ENCODE measurements around the gene TNFRSF14.
"Not testable (repeated sequence)": the region's sequence is repeated elsewhere in the genome, so short reads cannot be mapped to it uniquely, and the experiment has no call there.

The TNFRSF14 gene

GRCh38 chr1:2549367-2550029, 6.7 kb upstream of the TNFRSF14 start:
- not testable (repeated sequence) for H3K27me3 Mint-ChIP-seq, H3K36me3 Mint-ChIP-seq, H3K4me3 Mint-ChIP-seq, H3K9me3 Mint-ChIP-seq, DNase-seq
- CTCF ChIA-PET: interaction anchor here (1.0 to 3.1 kb wide), 4 partner anchors 13 to 251 kb away, joined by 3 to 14 read pairs (median 4); partner anchors contain the start of gene TTC34
- Mint-ChIP-seq H3K4me1 (peaks cover 38% of the 10 kb centered on the region), H3K27ac (peak overlapping the region; percentile 97)

- H3K36me3 Mint-ChIP-seq, CTCF ChIA-PET, H3K4me3 Mint-ChIP-seq, H3K27ac Mint-ChIP-seq, H3K9me3 Mint-ChIP-seq, DNase-seq, H3K27me3 Mint-ChIP-seq: not testable (repeated sequence)
- H3K4me1 Mint-ChIP-seq: peaks cover 46% of the 10 kb centered on the region
Measured at GRCh38 chr1:2550309-2550861, 5.8 kb upstream of the TNFRSF14 start.

DNA sequence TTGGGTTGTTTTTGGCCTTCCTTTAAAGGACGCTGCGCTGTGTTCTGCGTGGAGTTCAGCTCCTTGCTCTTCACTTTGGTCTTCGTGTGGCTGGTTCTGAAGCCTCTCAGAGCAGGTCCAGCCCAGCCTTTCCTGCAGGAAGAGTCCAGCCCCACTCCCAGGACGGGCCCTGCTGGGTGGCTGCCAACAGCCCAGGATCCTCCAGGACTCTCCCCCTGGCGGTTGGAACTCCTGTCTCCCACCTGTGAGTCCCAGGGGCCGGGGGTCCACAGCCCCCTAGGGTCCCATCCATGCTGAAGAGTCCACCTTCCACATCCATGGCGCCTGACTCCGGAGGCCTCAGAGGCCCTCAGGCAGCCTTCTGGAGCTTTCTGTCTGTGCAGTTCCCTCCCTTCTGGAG, 4.6 kb upstream of the TNFRSF14 start:
- CTCF ChIA-PET, DNase-seq, H3K27me3 Mint-ChIP-seq, H3K36me3 Mint-ChIP-seq, H3K9me3 Mint-ChIP-seq, H3K4me3 Mint-ChIP-seq: not testable (repeated sequence)
- Mint-ChIP-seq H3K4me1 (peaks cover 54% of the 10 kb centered on the region), H3K27ac (peak overlapping the region; percentile 84)

DNA sequence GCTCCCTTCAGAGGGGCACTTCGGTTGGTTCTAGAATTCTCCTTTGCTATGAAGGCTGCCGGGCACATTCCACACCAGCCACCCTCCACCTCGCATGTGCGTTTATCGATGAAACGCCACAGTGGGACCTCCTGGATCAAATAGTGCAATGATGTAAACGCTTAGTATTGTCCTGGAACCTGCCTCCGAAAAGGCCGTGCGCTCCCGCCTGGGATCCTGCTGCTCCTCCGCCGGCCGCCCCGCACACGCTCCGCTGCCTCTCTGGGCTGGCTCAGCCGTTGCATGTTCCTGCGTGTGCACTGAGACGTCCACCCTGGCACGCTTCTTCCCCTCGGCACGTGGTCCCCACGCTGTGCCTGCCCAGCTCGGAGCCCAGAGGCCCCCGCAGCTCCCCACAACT, 4.0 kb upstream of the TNFRSF14 start:
- Mint-ChIP-seq H3K27ac (no peak overlapping the region), H3K4me1 (peaks cover 53% of the 10 kb centered on the region), H3K36me3 (peaks cover 7% of the 10 kb centered on the region), H3K4me3 (no peak overlapping the region), H3K27me3 (no peaks in the 10 kb centered on the region), H3K9me3 (no peaks in the 10 kb centered on the region)
- no peak for DNase-seq
- CTCF ChIA-PET: no interaction called here

DNA sequence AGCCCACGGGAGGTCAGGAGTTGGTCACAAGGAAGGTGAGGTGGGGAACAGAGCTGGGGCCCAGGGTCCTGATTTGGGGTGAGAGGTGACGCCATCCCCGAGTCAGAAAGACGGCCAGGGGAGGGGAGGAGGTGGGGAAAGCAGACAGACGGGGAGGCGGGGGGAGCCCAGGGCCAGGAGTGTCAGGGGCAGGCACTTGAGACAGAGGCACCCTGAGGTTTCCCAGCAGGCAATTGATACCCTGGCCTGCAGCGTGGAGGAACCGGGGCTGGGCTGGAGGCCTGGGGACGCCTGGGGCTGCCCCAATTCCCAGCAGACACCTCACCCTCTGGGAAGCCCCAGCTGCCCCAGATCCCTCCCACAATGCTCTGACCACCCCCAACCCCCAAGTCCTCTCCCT, 3.1 kb upstream of the TNFRSF14 start:
- H3K27me3 Mint-ChIP-seq, DNase-seq, H3K4me3 Mint-ChIP-seq, H3K27ac Mint-ChIP-seq, H3K9me3 Mint-ChIP-seq, CTCF ChIA-PET: not testable (repeated sequence)
- Mint-ChIP-seq H3K36me3 (peaks cover 12% of the 10 kb centered on the region), H3K4me1 (peaks cover 57% of the 10 kb centered on the region)

DNA sequence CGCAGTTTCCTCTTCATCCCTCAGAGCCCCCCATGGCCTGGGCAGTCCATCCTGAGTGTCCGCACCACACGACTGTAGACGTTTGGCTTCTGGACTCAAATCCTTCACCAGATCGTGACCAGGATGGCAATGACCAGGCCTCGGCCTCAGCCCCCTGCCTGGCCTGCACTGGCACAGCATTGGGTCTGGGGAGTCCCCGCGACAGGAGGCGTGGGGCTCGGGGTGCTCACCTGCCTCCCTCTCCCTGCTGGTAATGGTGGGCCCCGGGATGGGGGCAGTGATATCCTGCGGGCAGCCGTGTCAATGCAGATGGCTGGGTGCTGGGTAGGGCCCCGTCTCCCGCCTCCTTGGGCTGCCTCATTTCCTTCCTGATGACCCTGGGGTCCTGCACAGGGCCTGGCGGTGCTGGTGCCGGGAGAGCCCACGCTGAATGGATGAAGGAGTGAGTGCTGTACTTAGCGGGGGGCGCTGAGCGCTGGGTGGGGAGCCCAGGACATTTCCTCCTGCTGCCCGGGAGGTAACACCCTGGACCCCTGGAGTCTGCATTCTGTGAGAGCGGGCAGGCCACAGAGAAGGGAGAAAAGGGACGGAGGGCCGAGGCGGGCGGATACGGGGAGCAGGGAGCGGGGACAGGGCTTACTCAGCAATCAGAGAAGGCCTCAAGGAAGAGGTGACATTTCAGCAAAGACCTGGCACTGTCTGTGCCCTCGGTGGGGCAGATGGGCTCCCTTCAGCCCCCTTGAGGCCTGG, 2.1 kb upstream of the TNFRSF14 start:
- Mint-ChIP-seq H3K36me3 (peaks cover 16% of the 10 kb centered on the region), H3K9me3 (no peaks in the 10 kb centered on the region), H3K27me3 (no peaks in the 10 kb centered on the region), H3K4me1 (peaks cover 58% of the 10 kb centered on the region), H3K4me3 (peak overlapping the region; percentile 98), H3K27ac (peak overlapping the region; percentile 99)
- CTCF ChIA-PET: interaction anchor here (3.3 kb wide), 1 partner anchor 31 kb away, joined by 40 read pairs; the partner anchor contains the start of gene PRXL2B
- DNase-seq: no peak

- Mint-ChIP-seq H3K27ac (peak overlapping the region; percentile 99), H3K27me3 (no peaks in the 10 kb centered on the region), H3K4me3 (peak overlapping the region; percentile 98), H3K4me1 (peaks cover 55% of the 10 kb centered on the region), H3K9me3 (no peaks in the 10 kb centered on the region), H3K36me3 (peaks cover 16% of the 10 kb centered on the region)
- CTCF ChIA-PET: interaction anchor here (0.6 to 3.3 kb wide), 4 partner anchors 23 to 235 kb away, joined by 3 to 40 read pairs (median 7); partner anchors contain the start of gene PRXL2B
- DNase-seq: peak; percentile 75
Measured at GRCh38 chr1:2554621-2555387, 1.4 kb upstream of the TNFRSF14 start.

DNA sequence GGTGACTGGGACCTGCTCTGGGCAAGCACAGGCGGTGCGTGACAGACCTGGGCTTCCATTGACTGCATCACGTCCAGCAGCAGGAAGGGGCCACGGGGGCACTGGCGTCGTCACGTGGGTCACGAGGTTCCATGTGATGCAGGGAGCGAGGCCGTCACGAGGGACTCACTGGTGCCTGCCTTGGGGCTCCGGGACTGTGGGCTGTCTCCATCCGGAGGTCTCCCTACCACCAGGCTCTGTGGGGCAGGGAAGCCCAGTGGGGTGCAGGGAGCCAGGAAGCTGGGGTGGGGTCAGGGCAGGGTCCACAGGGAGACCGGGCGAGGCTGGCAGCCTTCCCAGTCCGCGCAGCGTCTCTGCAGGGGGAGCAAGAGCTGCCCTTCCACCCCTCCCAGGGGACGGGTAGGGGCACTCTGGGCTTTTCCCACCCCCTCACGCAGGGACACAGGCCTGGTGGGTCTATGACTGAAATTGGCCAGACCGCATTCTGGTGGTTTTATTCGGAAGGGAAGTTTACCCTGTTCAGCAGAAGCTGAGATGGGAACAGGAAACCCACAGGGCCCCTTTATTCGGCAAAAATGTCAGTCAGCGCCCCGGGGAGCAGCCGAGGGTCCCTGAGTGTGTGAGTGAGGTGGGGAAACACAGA, 416 bp upstream of the TNFRSF14 start:
- Mint-ChIP-seq H3K27ac (peak overlapping the region; percentile 99), H3K4me1 (peaks cover 52% of the 10 kb centered on the region), H3K27me3 (no peaks in the 10 kb centered on the region), H3K9me3 (no peaks in the 10 kb centered on the region), H3K4me3 (peak overlapping the region; percentile 98), H3K36me3 (peaks cover 16% of the 10 kb centered on the region)
- CTCF ChIA-PET: interaction anchor here (0.6 to 3.3 kb wide), 11 partner anchors 9 to 361 kb away, joined by 3 to 40 read pairs (median 3); partner anchors contain the start of genes FAAP20, PANK4 and PRXL2B
- peak; percentile 91 for DNase-seq

DNA sequence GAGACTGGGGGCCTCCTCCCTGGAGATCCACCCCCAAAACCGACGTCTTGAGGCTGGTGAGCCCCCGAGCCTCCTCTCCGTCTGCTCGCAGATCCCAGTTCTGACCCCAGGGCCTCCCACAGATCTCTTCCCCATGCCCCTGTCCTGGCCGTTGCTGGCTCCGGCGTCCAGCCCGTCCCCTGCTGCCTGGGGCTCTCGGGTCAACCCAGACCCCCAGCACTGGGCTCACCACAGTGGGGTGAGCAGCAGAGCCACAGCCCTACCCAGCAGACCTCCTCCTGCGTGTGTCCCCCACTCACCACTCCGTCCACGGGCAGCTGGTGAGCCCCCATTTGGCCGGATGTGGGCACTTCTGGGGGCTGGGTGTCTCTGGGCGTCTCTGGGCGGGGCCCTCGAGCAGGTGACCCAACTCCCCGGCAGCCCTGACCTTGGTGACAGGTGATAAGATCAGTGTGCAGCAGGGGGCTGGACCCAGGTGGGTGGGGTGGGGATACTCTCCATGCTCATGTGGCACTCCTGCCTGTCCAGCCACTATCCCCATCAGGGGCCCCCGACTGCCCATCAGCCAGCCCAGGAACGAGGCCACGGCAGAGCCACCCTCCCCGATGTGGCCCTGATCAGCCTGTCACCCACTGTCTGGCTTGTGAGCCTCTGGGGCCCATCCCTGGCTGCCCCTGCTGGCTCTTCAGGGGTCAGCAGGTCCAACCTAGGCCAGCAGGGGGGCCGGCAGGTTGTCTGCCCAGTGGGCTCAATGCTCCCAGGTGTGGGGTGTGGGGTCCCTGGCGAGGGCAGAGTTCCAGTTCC, 709 bp downstream of the TNFRSF14 start:
- H3K4me1 Mint-ChIP-seq: peaks cover 51% of the 10 kb centered on the region
- H3K9me3 Mint-ChIP-seq: no peaks in the 10 kb centered on the region
- H3K27me3 Mint-ChIP-seq: no peaks in the 10 kb centered on the region
- peaks cover 21% of the 10 kb centered on the region for H3K36me3 Mint-ChIP-seq
- H3K4me3 Mint-ChIP-seq: peak overlapping the region; percentile 98
- DNase-seq: peak; percentile 70
- peak overlapping the region; percentile 99 for H3K27ac Mint-ChIP-seq
- CTCF ChIA-PET: interaction anchor here (1.1 to 3.3 kb wide), 10 partner anchors 10 to 230 kb away, joined by 3 to 40 read pairs (median 4); partner anchors contain the start of genes PANK4 and PRXL2B

GRCh38 chr1:2557482-2558400, 1.6 kb downstream of the TNFRSF14 start:
- H3K4me1 Mint-ChIP-seq: peaks cover 51% of the 10 kb centered on the region
- H3K4me3 Mint-ChIP-seq: peak overlapping the region; percentile 98
- CTCF ChIA-PET: interaction anchor here (1.1 to 1.5 kb wide), 4 partner anchors 12 to 143 kb away, joined by 3 to 4 read pairs (median 3); no protein-coding TSS in a partner anchor
- peak overlapping the region; percentile 99 for H3K27ac Mint-ChIP-seq
- H3K36me3 Mint-ChIP-seq: peaks cover 21% of the 10 kb centered on the region
- no peak for DNase-seq
- no peaks in the 10 kb centered on the region for H3K27me3 Mint-ChIP-seq
- no peaks in the 10 kb centered on the region for H3K9me3 Mint-ChIP-seq

DNA sequence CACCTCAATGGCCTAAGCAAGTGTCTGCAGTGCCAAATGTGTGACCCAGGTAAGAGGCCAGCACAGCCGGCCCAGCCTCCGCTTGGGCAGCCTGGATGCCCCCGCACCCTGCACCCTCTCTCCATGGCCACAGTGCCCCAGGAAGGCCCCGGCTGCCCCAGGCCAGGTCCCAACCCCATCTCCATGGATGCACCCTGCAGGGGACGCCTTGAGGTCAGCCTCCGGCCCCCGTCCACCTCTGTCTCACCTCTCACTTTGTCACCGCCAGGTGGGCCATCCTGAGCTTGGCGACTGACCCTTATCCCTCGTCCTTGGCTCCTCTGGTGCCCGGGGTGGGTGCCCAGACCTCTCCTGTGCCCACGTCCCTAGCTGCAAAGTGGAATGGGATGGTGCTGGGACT, 2.2 kb downstream of the TNFRSF14 start:
- peaks cover 22% of the 10 kb centered on the region for H3K36me3 Mint-ChIP-seq
- peak overlapping the region; percentile 98 for H3K4me3 Mint-ChIP-seq
- DNase-seq: no peak
- no peaks in the 10 kb centered on the region for H3K9me3 Mint-ChIP-seq
- H3K27ac Mint-ChIP-seq: peak overlapping the region; percentile 99
- CTCF ChIA-PET: interaction anchor here (1.1 to 1.3 kb wide), 2 partner anchors 27 to 144 kb away, joined by 3 to 4 read pairs; no protein-coding TSS in a partner anchor
- peaks cover 51% of the 10 kb centered on the region for H3K4me1 Mint-ChIP-seq
- H3K27me3 Mint-ChIP-seq: no peaks in the 10 kb centered on the region

DNA sequence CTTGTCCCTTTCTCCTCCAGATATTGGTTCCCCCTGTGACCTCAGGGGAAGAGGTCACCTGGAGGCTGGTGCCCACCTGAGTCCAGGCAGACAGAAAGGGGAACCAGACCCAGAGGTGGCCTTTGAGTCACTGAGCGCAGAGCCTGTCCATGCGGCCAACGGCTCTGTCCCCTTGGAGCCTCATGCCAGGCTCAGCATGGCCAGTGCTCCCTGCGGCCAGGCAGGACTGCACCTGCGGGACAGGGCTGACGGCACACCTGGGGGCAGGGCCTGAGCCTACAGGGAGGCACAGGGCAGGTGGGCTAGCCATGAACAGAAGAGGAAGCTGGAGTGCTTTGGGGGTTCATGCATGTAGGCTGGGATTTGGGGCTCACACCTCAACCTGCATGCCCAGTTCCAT, 2.7 kb downstream of the TNFRSF14 start:
- DNase-seq: no peak
- Mint-ChIP-seq H3K36me3 (peaks cover 24% of the 10 kb centered on the region), H3K4me1 (peaks cover 48% of the 10 kb centered on the region), H3K27ac (peak overlapping the region; percentile 28), H3K4me3 (peak overlapping the region; percentile 66), H3K27me3 (no peaks in the 10 kb centered on the region), H3K9me3 (no peaks in the 10 kb centered on the region)
- CTCF ChIA-PET: no interaction called here
